DMS153 (cell line): ENCODE results near the gene ENOSF1.
"Not testable (repeated sequence)": the region's sequence is repeated elsewhere in the genome, so short reads cannot be mapped to it uniquely, and the experiment has no call there.

Experiments used
- DNase-seq: peaks from one replicate; lab custom pipeline; 2025; lab: John Stamatoyannopoulos, UW

The ENOSF1 gene, protein sequence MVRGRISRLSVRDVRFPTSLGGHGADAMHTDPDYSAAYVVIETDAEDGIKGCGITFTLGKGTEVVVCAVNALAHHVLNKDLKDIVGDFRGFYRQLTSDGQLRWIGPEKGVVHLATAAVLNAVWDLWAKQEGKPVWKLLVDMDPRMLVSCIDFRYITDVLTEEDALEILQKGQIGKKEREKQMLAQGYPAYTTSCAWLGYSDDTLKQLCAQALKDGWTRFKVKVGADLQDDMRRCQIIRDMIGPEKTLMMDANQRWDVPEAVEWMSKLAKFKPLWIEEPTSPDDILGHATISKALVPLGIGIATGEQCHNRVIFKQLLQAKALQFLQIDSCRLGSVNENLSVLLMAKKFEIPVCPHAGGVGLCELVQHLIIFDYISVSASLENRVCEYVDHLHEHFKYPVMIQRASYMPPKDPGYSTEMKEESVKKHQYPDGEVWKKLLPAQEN

DNA sequence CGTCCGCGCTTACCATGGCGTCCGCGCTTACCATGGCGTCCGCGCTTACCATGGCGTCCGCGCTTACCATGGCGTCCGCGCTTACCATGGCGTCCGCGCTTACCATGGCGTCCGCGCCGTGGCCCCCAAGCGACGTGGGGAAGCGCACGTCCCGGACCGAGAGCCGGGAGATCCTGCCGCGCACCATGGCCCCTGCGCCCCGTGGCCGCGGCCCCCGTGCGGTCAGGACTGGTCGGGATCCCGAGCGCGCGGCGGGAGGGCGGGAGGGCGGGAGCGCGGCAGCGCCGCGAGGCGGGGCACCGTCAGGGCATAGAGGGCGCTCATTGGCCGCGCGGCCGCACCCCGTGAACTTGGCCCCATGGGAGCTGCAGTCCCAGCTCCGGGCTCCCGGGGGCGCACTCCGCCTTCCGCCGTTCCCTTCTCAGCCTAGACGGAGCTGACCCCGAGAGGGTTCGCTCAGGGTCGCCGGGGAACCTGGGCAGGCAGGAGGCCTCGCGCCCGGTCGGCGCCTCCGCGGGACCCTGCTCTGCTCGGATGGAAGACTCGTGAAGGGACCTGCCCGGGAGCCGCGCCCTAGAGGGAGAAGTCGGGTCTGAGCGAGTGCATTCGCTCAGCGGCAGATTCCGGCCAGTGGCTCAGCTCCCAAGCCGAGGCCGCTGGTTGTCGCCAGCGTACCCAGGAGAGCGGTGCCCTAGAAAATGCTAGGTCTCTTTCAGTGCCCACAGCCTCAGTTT, at the start of gene ENOSF1:
Gene ENOSF1 (minus strand): TSS at position 230 of the 734 bp plus-strand sequence. CDS start 43 bp downstream, at position 187.
- DNase-seq: peak; percentile 62

DNA sequence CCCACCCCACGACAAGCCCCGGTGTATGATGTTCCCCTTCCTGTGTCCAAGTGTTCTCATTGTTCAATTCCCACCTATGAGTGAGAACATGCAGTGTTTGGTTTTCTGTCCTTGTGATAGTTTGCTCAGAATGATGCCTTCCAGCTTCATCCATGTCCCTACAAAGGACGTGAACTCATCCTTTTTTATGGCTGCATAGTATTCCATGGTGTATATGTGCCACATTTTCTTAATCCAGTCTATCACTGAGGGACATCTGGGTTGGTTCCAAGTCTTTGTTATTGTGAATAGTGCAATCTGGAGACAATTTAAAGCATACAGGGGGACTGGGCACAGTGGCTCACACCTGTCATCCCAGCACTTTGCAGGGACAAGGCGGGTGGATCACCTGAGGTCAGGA, 47.4 kb upstream of the ENOSF1 start:
- not testable (repeated sequence) for DNase-seq

DNA sequence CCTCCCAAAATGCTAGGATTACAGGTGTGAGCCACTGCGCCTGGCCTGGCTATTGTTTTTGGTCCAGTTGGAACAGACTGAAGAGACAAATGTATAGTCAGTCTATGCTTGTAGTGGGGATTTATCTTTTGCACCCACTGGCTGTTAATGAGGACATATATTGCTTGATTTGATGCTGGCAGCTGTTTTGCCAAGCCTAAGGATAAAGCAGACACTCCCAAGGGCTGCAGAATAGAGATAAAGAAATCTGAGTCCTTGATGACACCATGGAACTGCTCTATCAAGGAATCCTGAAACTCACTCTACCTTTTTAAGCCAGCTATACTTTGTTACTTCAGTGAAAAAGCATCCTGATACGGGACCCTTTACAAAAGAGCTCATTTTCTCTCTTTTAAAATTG, 43.1 kb upstream of the ENOSF1 start:
- DNase-seq: no peak

DNA sequence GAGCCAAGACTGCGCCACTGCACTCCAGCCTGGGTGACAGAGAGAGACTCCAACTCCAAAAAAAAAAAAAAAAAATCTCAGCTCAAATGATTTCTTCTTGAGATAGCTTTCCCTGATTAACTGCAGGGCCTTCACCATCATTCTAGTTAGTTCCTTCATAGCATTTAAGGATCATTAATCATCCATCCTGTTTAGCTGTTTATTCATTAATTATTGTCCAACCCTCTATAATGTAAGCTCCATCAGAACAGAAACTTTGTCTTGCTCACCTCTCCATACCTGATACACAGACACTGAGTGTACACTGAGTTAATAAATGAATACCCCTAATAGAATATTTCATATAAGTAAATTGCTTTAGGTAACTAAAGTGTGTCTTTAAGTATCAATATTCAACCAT, 42.2 kb upstream of the ENOSF1 start:
- no peak for DNase-seq

- DNase-seq: no peak
These were observed 38.0 kb upstream of the ENOSF1 start for GRCh38 chr18:750456-750855.

- no peak for DNase-seq
These were observed 32.6 kb upstream of the ENOSF1 start for GRCh38 chr18:744832-745597.

GRCh38 chr18:741931-742512, 29.6 kb upstream of the ENOSF1 start:
- no peak for DNase-seq

- DNase-seq: no peak
These were observed 19.9 kb upstream of the ENOSF1 start for GRCh38 chr18:732371-732770.

- DNase-seq: no peak
These were observed 18.8 kb upstream of the ENOSF1 start for GRCh38 chr18:731185-731584.

DNA sequence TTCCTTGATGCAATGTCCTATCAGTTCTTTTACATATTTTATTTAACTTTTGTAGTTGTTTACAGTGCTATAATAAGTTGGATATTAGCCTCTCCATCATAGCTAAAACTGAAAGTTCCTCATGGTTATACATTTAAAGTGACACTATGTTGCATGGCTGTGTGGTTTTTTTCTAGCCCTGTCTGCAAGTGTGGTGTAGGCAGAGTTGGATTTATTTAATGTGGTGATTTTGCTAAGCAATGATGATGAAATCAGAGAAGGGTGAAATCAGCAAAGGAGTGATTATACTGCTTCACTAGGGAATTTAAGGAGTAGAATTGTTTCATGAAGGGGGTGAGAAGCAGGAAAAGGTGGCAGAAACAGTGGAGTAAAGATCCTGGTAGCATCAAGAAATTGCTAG, 18.3 kb upstream of the ENOSF1 start:
- no peak for DNase-seq

- not testable (repeated sequence) for DNase-seq
These were observed 17.7 kb upstream of the ENOSF1 start for GRCh38 chr18:730120-730519.

- DNase-seq: no peak
These were observed 13.2 kb upstream of the ENOSF1 start for GRCh38 chr18:725646-726045.

- no peak for DNase-seq
These were observed 11.2 kb upstream of the ENOSF1 start for GRCh38 chr18:723541-724080.

DNA sequence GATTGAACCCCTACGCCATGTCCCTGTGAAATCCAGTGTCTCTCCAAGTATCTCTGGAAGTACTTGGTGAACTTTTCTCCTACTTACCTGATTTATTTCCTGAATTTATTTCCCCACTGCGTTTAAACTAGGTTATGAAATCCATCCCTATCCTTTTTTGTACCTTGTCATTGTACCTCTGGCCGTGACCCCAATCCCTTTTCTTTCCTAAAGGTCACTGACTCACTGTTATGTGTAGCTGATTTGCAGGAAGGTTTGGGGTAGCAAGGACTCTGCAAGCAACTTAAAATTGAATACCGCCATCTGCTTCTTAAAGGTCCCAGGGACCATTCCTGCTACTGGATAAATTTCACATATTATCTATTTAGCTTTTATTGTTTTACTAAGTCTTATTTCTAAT, 4.6 kb upstream of the ENOSF1 start:
- no peak for DNase-seq

DNA sequence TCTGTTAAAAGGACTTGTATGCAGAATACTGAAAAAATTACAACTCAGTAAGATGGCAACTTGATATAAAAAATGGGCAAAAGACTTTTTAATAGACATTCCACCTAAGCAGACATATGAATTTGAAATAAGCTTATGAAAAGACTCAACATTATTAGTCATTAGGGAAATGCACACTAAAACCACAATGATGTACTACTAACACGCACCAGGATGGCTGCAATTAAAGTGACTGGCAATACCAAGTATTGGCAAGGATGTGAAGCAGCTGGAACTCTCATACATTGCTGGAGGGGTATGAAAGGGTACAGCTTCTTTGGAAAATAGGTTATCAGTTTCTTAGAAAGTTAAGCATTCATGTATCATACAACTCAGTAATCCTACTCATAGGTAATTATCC, 3.2 kb upstream of the ENOSF1 start:
- DNase-seq: no peak

- no peak for DNase-seq
These were observed 683 bp upstream of the ENOSF1 start for GRCh38 chr18:713135-713490.

- DNase-seq: no peak
These were observed 601 bp downstream of the ENOSF1 start for GRCh38 chr18:711657-712400.

GRCh38 chr18:711310-711656, 1.1 kb downstream of the ENOSF1 start:
- no peak for DNase-seq

GRCh38 chr18:710418-711300, 1.8 kb downstream of the ENOSF1 start:
- DNase-seq: no peak

DNA sequence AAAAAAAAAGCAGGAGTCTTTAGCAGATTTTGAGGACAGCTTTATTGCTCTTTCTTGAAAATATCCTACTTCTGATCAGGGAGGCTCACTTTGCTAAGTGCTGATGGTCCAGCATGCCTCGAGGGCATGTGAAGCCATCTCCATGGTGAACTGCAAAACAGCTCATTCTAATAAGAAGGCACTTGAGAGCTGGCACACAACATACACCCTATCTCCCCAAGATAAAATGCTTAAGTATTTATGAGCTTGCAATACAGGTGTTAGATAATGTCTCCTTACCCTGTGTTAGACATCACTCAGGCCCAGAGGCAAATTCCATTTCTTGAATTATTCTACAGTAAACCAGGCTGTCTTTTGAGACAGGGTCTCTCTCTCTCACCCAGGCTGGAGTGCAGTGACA, 2.7 kb downstream of the ENOSF1 start:
- no peak for DNase-seq
